HEK293 (cell line): ENCODE results near the gene LRP3.

ENCODE experiments used
- CTCF ChIA-PET: fragments of 350-600 bp; formaldehyde crosslinking; extraction: SDS; loops from one replicate; lab custom pipeline; 2021; ENCODE audit warnings: antibody characterized with exemption; lab: Yijun Ruan, JAX
- POLR2A ChIA-PET: fragments of 300-600 bp; formaldehyde crosslinking; extraction: SDS; loops from one replicate; lab custom pipeline; 2020; ENCODE audit warnings: antibody characterized with exemption, inconsistent platforms; lab: Yijun Ruan, JAX
- H3K27ac ChIP-seq: fragments of 200-500 bp; sonication (Bioruptor generic); 2 replicates; pipeline ENCODE4 v1.5.1; 2014; ENCODE audit warnings: low read depth, low read length, control low read depth, inconsistent platforms; ENCODE audit errors: extremely low read depth
- H3K36me3 ChIP-seq, 2 experiments: fragments of 200-500 bp in 1 of 2; sonication (Bioruptor generic) in 1 of 2; 1 replicate in 1 of 2; 2 replicates in 1 of 2; pipeline ENCODE4 v1.5.1; 2014 to 2017; ENCODE audit warnings: inconsistent platforms in 2 of 2, low read length in 2 of 2; ENCODE audit not compliant: control insufficient read depth in 2 of 2, insufficient read depth in 1 of 2
- H3K4me1 ChIP-seq: fragments of 200-500 bp; sonication (Bioruptor generic); 2 replicates; pipeline ENCODE4 v1.5.1; 2014; ENCODE audit warnings: mild to moderate bottlenecking, low read length, inconsistent platforms; ENCODE audit not compliant: control insufficient read depth, insufficient read depth
- H3K4me3 ChIP-seq: 2 replicates; pipeline ENCODE4 v1.5.1; 2011; ENCODE audit warnings: low read depth, mild to moderate bottlenecking, control low read depth, low read length, moderate library complexity
- H3K9me3 ChIP-seq: fragments of 200-500 bp; sonication (Bioruptor generic); 2 replicates; pipeline ENCODE4 v1.5.1; 2014; ENCODE audit warnings: low read depth, low read length, inconsistent platforms; ENCODE audit not compliant: control insufficient read depth, insufficient read depth
- CTCF ChIP-seq: fragments of 450-650 bp; formaldehyde crosslinking; IDR thresholded peaks from 2 replicates; pipeline ENCODE4 v1.5.1; 2016; ENCODE audit warnings: missing biosample characterization, missing genetic modification characterization
- EGR2 ChIP-seq: fragments of 450-650 bp; formaldehyde crosslinking; IDR thresholded peaks from 2 replicates; pipeline ENCODE4 v1.5.1; 2016; ENCODE audit warnings: low read depth, missing biosample characterization, missing genetic modification characterization
- GLIS1 ChIP-seq: fragments of 450-650 bp; formaldehyde crosslinking; IDR thresholded peaks from 2 replicates; pipeline ENCODE4 v1.5.1; 2016; ENCODE audit warnings: missing biosample characterization, missing genetic modification characterization
- OVOL3 ChIP-seq: fragments of 450-650 bp; formaldehyde crosslinking; IDR thresholded peaks from 2 replicates; pipeline ENCODE4 v1.5.1; 2016; ENCODE audit warnings: missing biosample characterization, missing genetic modification characterization
- SALL2 ChIP-seq: fragments of 450-650 bp; formaldehyde crosslinking; IDR thresholded peaks from 2 replicates; pipeline ENCODE4 v1.5.0; 2017; ENCODE audit warnings: missing biosample characterization, mild to moderate bottlenecking, missing genetic modification characterization, borderline replicate concordance
- SCRT2 ChIP-seq: fragments of 450-650 bp; formaldehyde crosslinking; IDR thresholded peaks from 2 replicates; pipeline ENCODE4 v1.5.1; 2016; ENCODE audit warnings: missing biosample characterization, missing genetic modification characterization
- TSHZ1 ChIP-seq: fragments of 450-650 bp; formaldehyde crosslinking; IDR thresholded peaks from 2 replicates; pipeline ENCODE4 v1.5.1; 2016; ENCODE audit warnings: missing biosample characterization, missing genetic modification characterization, borderline replicate concordance
- ZBTB11 ChIP-seq: fragments of 450-650 bp; formaldehyde crosslinking; conservative IDR thresholded peaks from 2 replicates; pipeline ENCODE4 v1.5.1; 2016; ENCODE audit warnings: low read depth, missing biosample characterization, missing genetic modification characterization
- ZBTB49 ChIP-seq: fragments of 450-650 bp; formaldehyde crosslinking; IDR thresholded peaks from 2 replicates; pipeline ENCODE4 v1.5.1; 2016; ENCODE audit warnings: missing biosample characterization, missing genetic modification characterization, low read depth
- ZBTB8A ChIP-seq: fragments of 450-650 bp; formaldehyde crosslinking; IDR thresholded peaks from 2 replicates; pipeline ENCODE4 v1.5.1; 2016; ENCODE audit warnings: missing biosample characterization, missing genetic modification characterization
- ZIC2 ChIP-seq: fragments of 450-650 bp; formaldehyde crosslinking; IDR thresholded peaks from 2 replicates; pipeline ENCODE4 v1.5.1; 2016; ENCODE audit warnings: missing biosample characterization, missing genetic modification characterization
- ZNF140 ChIP-seq: fragments of 450-650 bp; formaldehyde crosslinking; IDR thresholded peaks from 2 replicates; pipeline ENCODE4 v1.5.1; 2016; ENCODE audit warnings: missing biosample characterization, missing genetic modification characterization
- ZNF155 ChIP-seq: fragments of 450-650 bp; formaldehyde crosslinking; IDR thresholded peaks from 2 replicates; pipeline ENCODE4 v1.5.1; 2016; ENCODE audit warnings: missing biosample characterization, missing genetic modification characterization
- ZNF157 ChIP-seq: fragments of 450-650 bp; formaldehyde crosslinking; IDR thresholded peaks from 2 replicates; pipeline ENCODE4 v1.5.1; 2016; ENCODE audit warnings: missing biosample characterization, missing genetic modification characterization
- ZNF174 ChIP-seq: fragments of 450-650 bp; formaldehyde crosslinking; IDR thresholded peaks from 2 replicates; pipeline ENCODE4 v1.5.0; 2017; ENCODE audit warnings: missing biosample characterization, mild to moderate bottlenecking, missing genetic modification characterization
- ZNF214 ChIP-seq: fragments of 450-650 bp; formaldehyde crosslinking; IDR thresholded peaks from 2 replicates; pipeline ENCODE4 v1.5.1; 2017; ENCODE audit warnings: missing biosample characterization, mild to moderate bottlenecking, missing genetic modification characterization, borderline replicate concordance
- ZNF24 ChIP-seq: fragments of 450-650 bp; formaldehyde crosslinking; IDR thresholded peaks from 2 replicates; pipeline ENCODE4 v1.5.1; 2016; ENCODE audit warnings: missing biosample characterization, missing genetic modification characterization
- ZNF26 ChIP-seq: fragments of 450-650 bp; formaldehyde crosslinking; IDR thresholded peaks from 2 replicates; pipeline ENCODE4 v1.5.1; 2016; ENCODE audit warnings: missing biosample characterization, missing genetic modification characterization
- ZNF488 ChIP-seq: fragments of 450-650 bp; formaldehyde crosslinking; IDR thresholded peaks from 2 replicates; pipeline ENCODE4 v1.5.1; 2016; ENCODE audit warnings: missing biosample characterization, missing genetic modification characterization
- ZNF510 ChIP-seq: fragments of 450-650 bp; formaldehyde crosslinking; IDR thresholded peaks from 2 replicates; pipeline ENCODE4 v1.5.1; 2018; ENCODE audit warnings: mild to moderate bottlenecking, missing genetic modification characterization, missing biosample characterization; ENCODE audit not compliant: insufficient replicate concordance
- ZNF600 ChIP-seq: fragments of 450-650 bp; formaldehyde crosslinking; IDR thresholded peaks from 2 replicates; pipeline ENCODE4 v1.5.1; 2016; ENCODE audit warnings: missing biosample characterization, missing genetic modification characterization
- ZNF785 ChIP-seq: fragments of 450-650 bp; formaldehyde crosslinking; IDR thresholded peaks from 2 replicates; pipeline ENCODE4 v1.5.1; 2016; ENCODE audit warnings: missing biosample characterization, missing genetic modification characterization

Gene LRP3

GRCh38 chr19:33241530-33242101, 47.5 kb downstream of the LRP3 start:
- POLR2A ChIA-PET, result interaction anchor here (0.6 to 0.7 kb wide), 3 partner anchors 61 to 223 kb away, joined by 4 to 6 read pairs (median 4); no protein-coding TSS in a partner anchor
- Histone ChIP-seq H3K4me3 (no peak overlapping the region), H3K9me3 (peaks cover 6% of the 10 kb centered on the region), H3K27ac (no peak overlapping the region), H3K36me3 (no peaks in the 10 kb centered on the region), H3K4me1 (peaks cover 2% of the 10 kb centered on the region; the same call in 1 of the 2 replicates)
- CTCF ChIA-PET, result interaction anchor here (0.5 to 11.2 kb wide), 37 partner anchors 10 to 854 kb away, joined by 3 to 292 read pairs (median 4); partner anchors contain the start of gene CEBPG
- TF ChIP-seq SALL2 (tag by site-specific recombination) (no peak), EGR2 (tag by site-specific recombination) (peak; percentile 97), ZNF488 (tag by site-specific recombination) (no peak), ZNF155 (no peak), ZNF140 (tag by site-specific recombination) (no peak), ZNF510 (no peak), ZNF157 (tag by site-specific recombination) (no peak), GLIS1 (tag by site-specific recombination) (peak; percentile 74), CTCF (tag by site-specific recombination) (peak; percentile 98), ZNF214 (tag by site-specific recombination) (no peak), ZNF24 (tag by site-specific recombination) (peak; percentile 36; the same call in 1 of the 2 replicates), SCRT2 (tag by site-specific recombination) (no peak), ZNF26 (tag by site-specific recombination) (no peak), ZIC2 (tag by site-specific recombination) (peak; percentile 85), TSHZ1 (tag by site-specific recombination) (no peak), ZBTB11 (tag by site-specific recombination) (no peak), ZNF174 (no peak), ZNF600 (no peak), ZNF785 (tag by site-specific recombination) (no peak), OVOL3 (tag by site-specific recombination) (peak; percentile 15; the same call in 1 of the 2 replicates), ZBTB49 (tag by site-specific recombination) (no peak), ZBTB8A (tag by site-specific recombination) (peak; percentile 51)
